AG09309 (cell line): ENCODE data around the gene SPIRE1.

Experiments
- DNase-seq: peaks from one replicate; pipeline ENCODE4 v3.0.0-alpha.2; 2010; ENCODE audit warnings: low read depth
- H3K4me3 ChIP-seq: 2 replicates; pipeline ENCODE4 v1.5.1; 2011; ENCODE audit warnings: mild to moderate bottlenecking, low read depth, low read length, moderate library complexity; ENCODE audit not compliant: control insufficient read depth
- CTCF ChIP-seq: IDR thresholded peaks from 2 replicates; pipeline ENCODE4 v1.5.1; 2011; ENCODE audit warnings: mild to moderate bottlenecking, low read depth, low read length, inconsistent platforms; ENCODE audit not compliant: insufficient read depth, control insufficient read depth; ENCODE audit errors: missing control alignments

Gene SPIRE1

GRCh38 chr18:12470382-12471075, 187.4 kb downstream of the SPIRE1 start:
- TF ChIP-seq CTCF, result no peak
- no peak overlapping the region for H3K4me3 ChIP-seq
- no peak for DNase-seq

- H3K4me3 ChIP-seq, result no peak overlapping the region
- DNase-seq, result no peak
- TF ChIP-seq CTCF, result no peak
These were observed 189.5 kb downstream of the SPIRE1 start for GRCh38 chr18:12468445-12468844.

- no peak overlapping the region for H3K4me3 ChIP-seq
- no peak for TF ChIP-seq CTCF
- no peak for DNase-seq
These were observed 193.2 kb downstream of the SPIRE1 start for GRCh38 chr18:12464731-12465130.

- no peak for TF ChIP-seq CTCF
- H3K4me3 ChIP-seq, result no peak overlapping the region
- DNase-seq, result no peak
These were observed 194.7 kb downstream of the SPIRE1 start for GRCh38 chr18:12463191-12463590.

GRCh38 chr18:12462242-12462641, 195.7 kb downstream of the SPIRE1 start:
- no peak for TF ChIP-seq CTCF
- H3K4me3 ChIP-seq, result no peak overlapping the region

GRCh38 chr18:12461326-12461725, 196.6 kb downstream of the SPIRE1 start:
- no peak for TF ChIP-seq CTCF
- DNase-seq, result no peak
- no peak overlapping the region for H3K4me3 ChIP-seq

More at GRCh38 chr18:12462242-12462641, 195.7 kb downstream of the SPIRE1 start:
- no peak for DNase-seq
